Measurements from ENCODE around the gene PAM16. TPM values are rescaled to one million over a fixed set of nuclear protein-coding genes. Genes with fewer than 3 reads are reported as not detected.
A peak's percentile ranks its signal among the peaks of the same experiment; 100 is the strongest.

Gene PAM16
- total and polyA plus RNA-seq, 2 experiments from 2014 or later, result 33.0 to 78.9 TPM

- Histone ChIP-seq H3F3A (ENCODE audit: insufficient read depth) (peaks cover 13% of the 10 kb centered on the region), H3K27ac (peak overlapping the region; percentile 39), H3K4me1 (ENCODE audit: insufficient read depth) (no peaks in the 10 kb centered on the region), H3K27me3 (replicated peaks; ENCODE audit: insufficient read depth) (no peaks in the 10 kb centered on the region), H3K9me3 (ENCODE audit: low read depth) (no peaks in the 10 kb centered on the region), H3K36me3 (ENCODE audit: low read depth) (no peaks in the 10 kb centered on the region), H3K4me2 (ENCODE audit: unreplicated experiment) (peak overlapping the region; percentile 62), H3K9ac (peak overlapping the region; percentile 48; the same call in 1 of the 2 replicates), H4K20me1 (ENCODE audit: insufficient read depth) (no peaks in the 10 kb centered on the region), H3K9me2 (ENCODE audit: insufficient read depth) (no peaks in the 10 kb centered on the region), H3K4me3 (peak overlapping the region; percentile 66), H2AFZ (peak overlapping the region; percentile 75), H3K79me2 (ENCODE audit: insufficient read depth) (no peaks in the 10 kb centered on the region)
- in situ Hi-C loops (cut with MboI), result no loop called here
- whole genome bisulfite sequencing, 2 experiments (ENCODE audit: low coverage in 1 of 2, low lambda C conversion rate in 2 of 2, missing lambda C conversion rate in 2 of 2), result 17 to 19% methylated on average over 34 to 65 of the region's 68 CpGs
- TF ChIP-seq EZH2 (IDR thresholded peaks at IDR 0.05; ENCODE audit: insufficient read depth, poor library complexity, severe bottlenecking) (no peak), EZH2phosphoT487 (IDR thresholded peaks at IDR 0.05; ENCODE audit: insufficient read depth, low read depth) (no peak)
- DNase-seq, result peak; percentile 93
These were observed 43.7 kb downstream of the PAM16 start for GRCh38 chr16:4307215-4308037.

- TF ChIP-seq EZH2phosphoT487 (IDR thresholded peaks at IDR 0.05; ENCODE audit: insufficient read depth, low read depth) (no peak), EZH2 (IDR thresholded peaks at IDR 0.05; ENCODE audit: insufficient read depth, poor library complexity, severe bottlenecking) (no peak)
- H4K20me1 ChIP-seq (ENCODE audit: insufficient read depth), result no peaks in the 10 kb centered on the region
- peak overlapping the region; percentile 66 for H3K4me3 ChIP-seq
- H3K9ac ChIP-seq, result peak overlapping the region; percentile 48; the same call in 1 of the 2 replicates
- no peaks in the 10 kb centered on the region for H3K4me1 ChIP-seq (ENCODE audit: insufficient read depth)
- peaks cover 13% of the 10 kb centered on the region for H3F3A ChIP-seq (ENCODE audit: insufficient read depth)
- 88 to 89% methylated on average over 16 of the region's 16 CpGs for WGBS, 2 experiments (ENCODE audit: low coverage in 1 of 2, low lambda C conversion rate in 2 of 2, missing lambda C conversion rate in 2 of 2)
- H3K27me3 ChIP-seq (replicated peaks; ENCODE audit: insufficient read depth), result no peaks in the 10 kb centered on the region
- peak overlapping the region; percentile 62 for H3K4me2 ChIP-seq (ENCODE audit: unreplicated experiment)
- no peaks in the 10 kb centered on the region for H3K36me3 ChIP-seq (ENCODE audit: low read depth)
- H3K9me2 ChIP-seq (ENCODE audit: insufficient read depth), result no peaks in the 10 kb centered on the region
- in situ Hi-C loops (cut with MboI), result no loop called here
- H2AFZ ChIP-seq, result peak overlapping the region; percentile 75; the same call in 1 of the 2 replicates
- no peak for DNase-seq
- H3K27ac ChIP-seq, result peak overlapping the region; percentile 39; the same call in 1 of the 2 replicates
- no peaks in the 10 kb centered on the region for H3K79me2 ChIP-seq (ENCODE audit: insufficient read depth)
- no peaks in the 10 kb centered on the region for H3K9me3 ChIP-seq (ENCODE audit: low read depth)
These were observed 44.5 kb downstream of the PAM16 start for GRCh38 chr16:4306470-4307214.

- H3K4me2 ChIP-seq (ENCODE audit: unreplicated experiment), result no peak overlapping the region
- in situ Hi-C loops (cut with MboI), result no loop called here
- peaks cover 20% of the 10 kb centered on the region for H3F3A ChIP-seq (ENCODE audit: insufficient read depth)
- no peaks in the 10 kb centered on the region for H3K9me3 ChIP-seq (ENCODE audit: low read depth)
- no peaks in the 10 kb centered on the region for H3K27me3 ChIP-seq (replicated peaks; ENCODE audit: insufficient read depth)
- no peak for DNase-seq
- H3K9ac ChIP-seq, result no peak overlapping the region
- no peaks in the 10 kb centered on the region for H3K36me3 ChIP-seq (ENCODE audit: low read depth)
- H3K79me2 ChIP-seq (ENCODE audit: insufficient read depth), result no peaks in the 10 kb centered on the region
- H4K20me1 ChIP-seq (ENCODE audit: insufficient read depth), result no peaks in the 10 kb centered on the region
- no peak overlapping the region for H3K27ac ChIP-seq
- H3K4me3 ChIP-seq, result no peak overlapping the region
- TF ChIP-seq EZH2phosphoT487 (IDR thresholded peaks at IDR 0.05; ENCODE audit: insufficient read depth, low read depth), result no peak
- TF ChIP-seq EZH2 (IDR thresholded peaks at IDR 0.05; ENCODE audit: insufficient read depth, poor library complexity, severe bottlenecking), result no peak
- no peaks in the 10 kb centered on the region for H3K9me2 ChIP-seq (ENCODE audit: insufficient read depth)
- 25 to 36% methylated on average over 9 to 13 of the region's 13 CpGs for WGBS, 2 experiments (ENCODE audit: low coverage in 1 of 2, low lambda C conversion rate in 2 of 2, missing lambda C conversion rate in 2 of 2)
- peaks cover 6% of the 10 kb centered on the region; the same call in 1 of the 2 replicates for H3K4me1 ChIP-seq (ENCODE audit: insufficient read depth)
- 0 out of 2 replicates have a peak overlapping the region, but pooled peaks have one; percentile 29 for H2AFZ ChIP-seq
These were observed 47.1 kb downstream of the PAM16 start for GRCh38 chr16:4303973-4304372.

- H3F3A ChIP-seq (ENCODE audit: insufficient read depth), result peaks cover 22% of the 10 kb centered on the region
- peaks cover 16% of the 10 kb centered on the region for H3K4me1 ChIP-seq (ENCODE audit: insufficient read depth)
- no peak for TF ChIP-seq EZH2phosphoT487 (IDR thresholded peaks at IDR 0.05; ENCODE audit: insufficient read depth, low read depth)
- no peak for TF ChIP-seq EZH2 (IDR thresholded peaks at IDR 0.05; ENCODE audit: insufficient read depth, poor library complexity, severe bottlenecking)
- no peaks in the 10 kb centered on the region for H3K36me3 ChIP-seq (ENCODE audit: low read depth)
- WGBS, 2 experiments (ENCODE audit: low coverage in 1 of 2, low lambda C conversion rate in 2 of 2, missing lambda C conversion rate in 2 of 2), result 99% methylated on average over 6 of the region's 6 CpGs
- no peak overlapping the region for H3K4me3 ChIP-seq
- in situ Hi-C loops (cut with MboI), result no loop called here
- no peak overlapping the region for H3K27ac ChIP-seq
- DNase-seq, result no peak
- H3K9me2 ChIP-seq (ENCODE audit: insufficient read depth), result no peaks in the 10 kb centered on the region
- H3K27me3 ChIP-seq (replicated peaks; ENCODE audit: insufficient read depth), result no peaks in the 10 kb centered on the region
- no peaks in the 10 kb centered on the region for H3K9me3 ChIP-seq (ENCODE audit: low read depth)
- no peak overlapping the region for H3K9ac ChIP-seq
- no peak overlapping the region for H3K4me2 ChIP-seq (ENCODE audit: unreplicated experiment)
- H3K79me2 ChIP-seq (ENCODE audit: insufficient read depth), result no peaks in the 10 kb centered on the region
- H4K20me1 ChIP-seq (ENCODE audit: insufficient read depth), result no peaks in the 10 kb centered on the region
- H2AFZ ChIP-seq, result no peak overlapping the region
These were observed 49.2 kb downstream of the PAM16 start for GRCh38 chr16:4301968-4302367.

Measured in GM23248 (cell line).